Natural killer cell (primary cell): ENCODE data around the gene SPATA1. TPM values are rescaled to one million over a fixed set of nuclear protein-coding genes. Genes with fewer than 3 reads are reported as not detected.
A peak's percentile ranks its signal among the peaks of the same experiment; 100 is the strongest.

Experiments
- ATAC-seq, 3 donors: fragments of 150-1000 bp in 2 of 3; fragments of 200-7000 bp in 1 of 3; cut with Tn5 transposase; 1 replicate in 1 of 3; 2 replicates in 2 of 3; pipeline ENCODE4 v1.10.0; 2021; ENCODE audit warnings: mild to moderate bottlenecking in 2 of 3, moderate library complexity in 2 of 3
- DNase-seq, 2 donors: peaks; one replicate each; pipeline versions ENCODE4 v3.0.0 to v3.0.0-alpha.2; 2013 to 2021; ENCODE audit warnings: mixed read lengths in 1 of 2
- H3K27ac ChIP-seq: one replicate; pipeline ENCODE4 v1.5.1; 2013; ENCODE audit warnings: mild to moderate bottlenecking, low read length
- H3K27me3 ChIP-seq: one replicate; pipeline ENCODE4 v1.6.1; 2013; ENCODE audit warnings: low read length; ENCODE audit not compliant: control insufficient read depth, insufficient read depth
- H3K36me3 ChIP-seq: one replicate; pipeline ENCODE4 v1.6.1; 2013; ENCODE audit warnings: low read length; ENCODE audit not compliant: control insufficient read depth, insufficient read depth
- H3K4me1 ChIP-seq: one replicate; pipeline ENCODE4 v1.6.1; 2013; ENCODE audit warnings: low read length; ENCODE audit not compliant: control insufficient read depth, insufficient read depth
- H3K4me3 ChIP-seq: one replicate; pipeline ENCODE4 v1.5.1; 2013; ENCODE audit warnings: low read length
- H3K9me3 ChIP-seq: one replicate; pipeline ENCODE4 v1.6.1; 2013; ENCODE audit warnings: low read length; ENCODE audit not compliant: control insufficient read depth, insufficient read depth
- H3K27ac Mint-ChIP-seq, 2 donors: one replicate each; pipeline ENCODE4 v1.8.0; 2022; ENCODE audit warnings: mild to moderate bottlenecking in 2 of 2, mixed read lengths in 2 of 2, moderate library complexity in 1 of 2
- H3K27me3 Mint-ChIP-seq, 2 donors: one replicate each; pipeline ENCODE4 v1.8.0; 2022; ENCODE audit warnings: low read depth in 2 of 2, mixed read lengths in 2 of 2
- H3K36me3 Mint-ChIP-seq: one replicate; pipeline ENCODE4 v1.8.0; 2022; ENCODE audit warnings: mixed read lengths
- H3K4me1 Mint-ChIP-seq, 2 donors: one replicate each; pipeline ENCODE4 v1.8.0; 2022; ENCODE audit warnings: mixed read lengths in 2 of 2
- H3K4me3 Mint-ChIP-seq: one replicate; pipeline ENCODE4 v1.8.0; 2022; ENCODE audit warnings: mild to moderate bottlenecking, moderate library complexity, mixed read lengths
- H3K9me3 Mint-ChIP-seq, 2 donors: one replicate each; pipeline ENCODE4 v1.8.0; 2022; ENCODE audit warnings: mixed read lengths in 2 of 2
- CTCF ChIP-seq: fragments of 200-600 bp; IDR thresholded peaks from one replicate; pipeline ENCODE4 v1.8.0; 2022; ENCODE audit warnings: antibody characterized with exemption
- WGBS: methylation state at CpG from one replicate; pipeline ENCODE4 v1.1.7; 2013; ENCODE audit warnings: missing lambda C conversion rate; ENCODE audit not compliant: insufficient coverage; 5-methylcytosine and 5-hydroxymethylcytosine counted together
- intact Hi-C: fragments of 100-400 bp; cut with micrococcal nuclease; formaldehyde crosslinking; loops from one replicate; pipeline ENCODE4 v1.14.2; 2022
- total RNA-seq, 4 donors: library from RNA; stranded (reverse); fragments of 120-200 nt in 1 of 4; gene quantifications; one replicate each; pipeline versions ENCODE4 v1.2.3 to v1.2.4, GENCODE V29; 2013 to 2022

SPATA1 gene
- total RNA-seq, 3 donors from 2014 or later (not counting 1 experiment from before 2014, with no cell fraction given) = 0.63 to 4.1 (median 2.1) TPM

GRCh38 chr1:84550826-84551225 is 44.6 kb downstream of the SPATA1 start:
- intact Hi-C loops = no loop called here
- TF ChIP-seq CTCF = no peak
- no peaks in the 10 kb centered on the region for H3K4me1 Mint-ChIP-seq
- ATAC-seq = no peak
- no peaks in the 10 kb centered on the region for H3K27me3 ChIP-seq
- H3K4me3 Mint-ChIP-seq = no peak overlapping the region
- H3K9me3 Mint-ChIP-seq = no peaks in the 10 kb centered on the region
- H3K9me3 ChIP-seq = no peaks in the 10 kb centered on the region
- H3K27me3 Mint-ChIP-seq = no peaks in the 10 kb centered on the region
- no peak overlapping the region for H3K4me3 ChIP-seq
- H3K36me3 Mint-ChIP-seq = no peaks in the 10 kb centered on the region
- WGBS = no CpG with 5 or more reads among the region's 2 CpGs
- no peak overlapping the region for H3K27ac Mint-ChIP-seq
- DNase-seq = no peak
- no peaks in the 10 kb centered on the region for H3K4me1 ChIP-seq
- peaks cover 10% of the 10 kb centered on the region for H3K36me3 ChIP-seq
- no peak overlapping the region for H3K27ac ChIP-seq

DNA sequence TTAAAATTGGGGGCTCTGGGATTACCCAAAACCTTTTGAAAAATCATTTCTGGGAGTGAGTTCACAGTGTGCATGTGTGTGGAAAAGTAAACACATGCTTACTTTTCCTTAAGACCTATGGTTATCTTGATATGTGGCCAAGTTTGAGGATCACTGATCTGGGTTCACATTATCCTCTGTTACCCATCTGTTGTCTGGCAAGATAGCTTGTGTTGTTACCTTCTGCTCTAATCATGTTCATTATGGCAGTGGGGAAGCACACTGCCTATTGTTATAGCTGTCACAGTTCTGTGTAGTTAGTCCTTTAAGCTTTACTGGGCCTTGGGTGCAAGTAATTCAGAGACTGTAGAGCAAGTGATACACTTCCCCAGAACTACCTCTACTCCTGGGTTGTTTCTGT is 63.0 kb downstream of the SPATA1 start:
- H3K36me3 Mint-ChIP-seq = peaks cover 6% of the 10 kb centered on the region
- no peaks in the 10 kb centered on the region for H3K9me3 ChIP-seq
- no peaks in the 10 kb centered on the region for H3K9me3 Mint-ChIP-seq
- TF ChIP-seq CTCF = no peak
- H3K4me3 Mint-ChIP-seq = no peak overlapping the region
- H3K4me1 Mint-ChIP-seq = peaks cover 39 to 44% of the 10 kb centered on the region in 2 donors
- DNase-seq = no peak
- no peak overlapping the region for H3K27ac Mint-ChIP-seq
- no peak for ATAC-seq
- H3K4me1 ChIP-seq = peaks cover 11% of the 10 kb centered on the region
- no peak overlapping the region for H3K27ac ChIP-seq
- H3K36me3 ChIP-seq = peaks cover 30% of the 10 kb centered on the region
- no peaks in the 10 kb centered on the region for H3K27me3 Mint-ChIP-seq
- H3K4me3 ChIP-seq = no peak overlapping the region
- no peaks in the 10 kb centered on the region for H3K27me3 ChIP-seq
- intact Hi-C loops = no loop called here

- ATAC-seq (no peak), DNase-seq (no peak)
- H3K27me3 Mint-ChIP-seq = no peaks in the 10 kb centered on the region
- no peak overlapping the region for H3K4me3 Mint-ChIP-seq
- H3K4me3 ChIP-seq = no peak overlapping the region
- no peak overlapping the region for H3K27ac ChIP-seq
- WGBS = 93% methylated on average over 5 of the region's 7 CpGs
- H3K9me3 Mint-ChIP-seq = no peaks in the 10 kb centered on the region
- peaks cover 16% of the 10 kb centered on the region for H3K4me1 ChIP-seq
- intact Hi-C loops = loop anchor here (5.0 kb wide), 2 partner anchors 133 to 428 kb away; partner anchors contain the start of gene PRKACB
- no peak overlapping the region for H3K27ac Mint-ChIP-seq
- H3K4me1 Mint-ChIP-seq = peaks cover 48 to 50% of the 10 kb centered on the region in 2 donors
- no peaks in the 10 kb centered on the region for H3K27me3 ChIP-seq
- no peak for TF ChIP-seq CTCF
- peaks cover 24% of the 10 kb centered on the region for H3K36me3 ChIP-seq
- no peaks in the 10 kb centered on the region for H3K9me3 ChIP-seq
- H3K36me3 Mint-ChIP-seq = peaks cover 6% of the 10 kb centered on the region
These were observed 64.4 kb downstream of the SPATA1 start for GRCh38 chr1:84570436-84571149.

DNA sequence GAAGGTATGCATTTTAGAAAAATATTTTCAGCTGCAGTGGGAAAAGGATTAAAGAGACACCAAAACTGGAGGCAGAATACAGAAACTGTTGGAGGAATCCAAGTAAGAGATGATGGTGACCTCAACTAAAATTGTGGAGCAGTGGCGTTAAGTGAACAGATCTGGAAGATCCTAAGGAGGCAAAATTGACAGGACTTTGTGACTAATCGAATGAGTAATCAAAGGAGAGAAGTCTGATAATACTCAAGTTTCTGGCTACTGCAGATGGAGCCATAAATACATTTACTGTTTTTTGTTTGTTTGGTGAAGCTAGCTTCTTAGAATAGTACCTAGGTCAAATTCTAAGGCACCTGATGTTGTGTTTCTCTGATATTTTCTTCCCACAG is 65.0 kb downstream of the SPATA1 start:
- H3K27ac Mint-ChIP-seq = peak overlapping the region in 1 of 2 donors; percentile 98
- no peaks in the 10 kb centered on the region for H3K9me3 Mint-ChIP-seq
- no peak for ATAC-seq
- H3K36me3 ChIP-seq = peaks cover 24% of the 10 kb centered on the region
- no peak overlapping the region for H3K27ac ChIP-seq
- no peak overlapping the region for H3K4me3 ChIP-seq
- intact Hi-C loops = loop anchor here (5.0 kb wide), 2 partner anchors 134 to 429 kb away; partner anchors contain the start of gene PRKACB
- H3K27me3 Mint-ChIP-seq = no peaks in the 10 kb centered on the region
- TF ChIP-seq CTCF = no peak
- no peaks in the 10 kb centered on the region for H3K27me3 ChIP-seq
- H3K4me1 Mint-ChIP-seq = peaks cover 48 to 50% of the 10 kb centered on the region in 2 donors
- 100% methylated on average over 2 of the region's 2 CpGs for WGBS
- peak overlapping the region; percentile 47 for H3K4me3 Mint-ChIP-seq
- peaks cover 16% of the 10 kb centered on the region for H3K4me1 ChIP-seq
- H3K36me3 Mint-ChIP-seq = peaks cover 6% of the 10 kb centered on the region
- H3K9me3 ChIP-seq = no peaks in the 10 kb centered on the region
- DNase-seq = no peak
